ENCODE results near the gene RPS18. TPM values are rescaled to one million over a fixed set of nuclear protein-coding genes. Genes with fewer than 3 reads are reported as not detected.

The RPS18 gene
- total and polyA plus RNA-seq, 10 of the 15 experiments (the other 5 are each of a cell fraction or from before 2014, with no cell fraction given) = 4,228 to 20,828 (median 7,406) TPM

- Histone ChIP-seq H3K4me1 (ENCODE audit: control insufficient read depth, insufficient read depth, low read length) (peaks cover 22% of the 10 kb centered on the region), H3K9ac (ENCODE audit: control insufficient read depth, insufficient read depth, low read length) (peak overlapping the region; percentile 88; the same call in 1 of the 2 replicates), H3K27ac (ENCODE audit: control insufficient read depth, insufficient read depth) (peak overlapping the region; percentile 86; the same call in 1 of the 2 replicates), H3K36me3 (ENCODE audit: control insufficient read depth in 2 of 2, insufficient read depth in 2 of 2, low read length in 1 of 2) (peaks cover 23 to 26% of the 10 kb centered on the region in 2 experiments), H3K4me2 (ENCODE audit: control insufficient read depth, insufficient read depth) (peak overlapping the region; percentile 83), H3K27me3 (replicated peaks in 1 of 2; ENCODE audit: control insufficient read depth in 2 of 2, insufficient read depth in 2 of 2, low read length in 1 of 2) (no peaks in the 10 kb centered on the region), H3K4me3 (peak overlapping the region; percentile 87; the same call in 1 of the 2 replicates), H4K20me1 (ENCODE audit: control insufficient read depth, insufficient read depth) (peaks cover 6% of the 10 kb centered on the region), H3K9me3 (replicated peaks; ENCODE audit: control insufficient read depth, insufficient read depth, low read length) (no peaks in the 10 kb centered on the region), H2AFZ (ENCODE audit: control insufficient read depth, low read depth, low read length) (no peak overlapping the region), H3K79me2 (ENCODE audit: control insufficient read depth, insufficient read depth, low read length) (peaks cover 40% of the 10 kb centered on the region)
- RAD21 ChIA-PET (ENCODE audit: unreplicated experiment) = interaction anchor here (1.9 to 2.4 kb wide), 4 partner anchors 21 to 147 kb away, joined by 7 to 14 read pairs (median 10); partner anchors contain the start of gene RGL2
- intact Hi-C loops (cut with micrococcal nuclease; ENCODE audit: unreplicated experiment) (loop anchor here (5.0 kb wide), 1 partner anchor 114 kb away; the partner anchor contains the start of gene KIFC1), in situ Hi-C loops (cut with MboI) (no loop called here)
- DNase-seq (ENCODE audit: low read depth, low spot score) (no peak), ATAC-seq (no peak), FAIRE-seq (no peak)
- no TSS peak for BruUV-seq (replicated peaks)
- CTCF ChIA-PET = interaction anchor here (0.5 to 3.9 kb wide), 6 partner anchors 10 to 287 kb away, joined by 3 to 30 read pairs (median 14); partner anchors contain the start of genes PFDN6, RGL2 and WDR46
- POLR2A ChIA-PET = interaction anchor here (1.1 to 3.9 kb wide), 7 partner anchors 9 to 67 kb away, joined by 3 to 38 read pairs (median 7); partner anchors contain the start of genes PFDN6, RGL2 and WDR46
- SMC1A ChIA-PET (ENCODE audit: uncharacterized antibody, unreplicated experiment) = interaction anchor here (0.9 to 3.6 kb wide), 6 partner anchors 10 to 153 kb away, joined by 3 to 25 read pairs (median 6); partner anchors contain the start of genes PFDN6, RGL2 and WDR46
- 69% methylated on average over 9 of the region's 9 CpGs for WGBS (ENCODE audit: insufficient coverage, insufficient replicate concordance, low lambda C conversion rate, missing lambda C conversion rate)
- TF ChIP-seq ZNF274 (IDR thresholded peaks at IDR 0.05; ENCODE audit: insufficient read depth, insufficient read length) (no peak), ZNF687 (IDR thresholded peaks at IDR 0.05) (no peak), SPI1 (IDR thresholded peaks at IDR 0.05; ENCODE audit: borderline replicate concordance, insufficient read depth, low read depth, low read length) (no peak), CREB1 (IDR thresholded peaks at IDR 0.05; ENCODE audit: low read depth) (no peak), NRF1 (conservative IDR thresholded peaks at IDR 0.05; ENCODE audit: low read depth, low read length) (no peak), SKIL (IDR thresholded peaks at IDR 0.05; ENCODE audit: low read depth, poor library complexity, severe bottlenecking) (no peak), ATF2 (IDR thresholded peaks at IDR 0.05; ENCODE audit: low read length) (no peak), USF1 (IDR thresholded peaks at IDR 0.05; ENCODE audit: borderline replicate concordance, extremely low read length, insufficient read depth, low read depth, low read length) (no peak), RAD21 (IDR thresholded peaks at IDR 0.05; ENCODE audit: insufficient read depth, low read depth, low read length) (no peak), RAD51 (IDR thresholded peaks at IDR 0.05) (no peak), SREBF2 (IDR thresholded peaks at IDR 0.05; ENCODE audit: low read length) (no peak), TBL1XR1 (IDR thresholded peaks at IDR 0.05; ENCODE audit: low read depth, low read length) (no peak), MYB (IDR thresholded peaks at IDR 0.05; ENCODE audit: borderline replicate concordance, low read depth, low read length) (no peak), NFYB (IDR thresholded peaks at IDR 0.05; ENCODE audit: insufficient read depth, low read depth, low read length) (no peak)
Observed at GRCh38 chr6:33278392-33278741, 6.5 kb downstream of the RPS18 start.
